Ishikawa (cell line): ENCODE data around the gene CCNA1.

Source experiments
- CEBPB ChIP-seq: IDR thresholded peaks from 2 replicates; pipeline ENCODE4 v1.6.1; 2012
- CREB1 ChIP-seq: IDR thresholded peaks from 2 replicates; pipeline ENCODE4 v1.6.1; 2012; ENCODE audit warnings: low read depth
- EGR1 ChIP-seq: IDR thresholded peaks from 2 replicates; pipeline ENCODE4 v1.6.1; 2012
- EP300 ChIP-seq: IDR thresholded peaks from 2 replicates; pipeline ENCODE4 v1.6.1; 2012; ENCODE audit warnings: borderline replicate concordance
- FOXM1 ChIP-seq: IDR thresholded peaks from 2 replicates; pipeline ENCODE4 v1.6.1; 2012; ENCODE audit warnings: low read depth, borderline replicate concordance
- MAX ChIP-seq: IDR thresholded peaks from 2 replicates; pipeline ENCODE4 v1.6.1; 2012
- NFIC ChIP-seq: IDR thresholded peaks from 2 replicates; pipeline ENCODE4 v1.6.1; 2012
- RAD21 ChIP-seq: IDR thresholded peaks from 2 replicates; pipeline ENCODE4 v1.6.1; 2012; ENCODE audit warnings: low read depth
- REST ChIP-seq: IDR thresholded peaks from 2 replicates; pipeline ENCODE4 v1.6.1; 2012; ENCODE audit warnings: low read depth, mild to moderate bottlenecking
- TAF1 ChIP-seq: IDR thresholded peaks from 2 replicates; pipeline ENCODE4 v1.6.1; 2012; ENCODE audit warnings: low read depth, mild to moderate bottlenecking
- TCF12 ChIP-seq: IDR thresholded peaks from 2 replicates; pipeline ENCODE4 v1.6.1; 2012; ENCODE audit warnings: low read depth
- TEAD4 ChIP-seq: IDR thresholded peaks from 2 replicates; pipeline ENCODE4 v1.6.1; 2012
- USF1 ChIP-seq: IDR thresholded peaks from 2 replicates; pipeline ENCODE4 v1.6.1; 2012
- YY1 ChIP-seq: IDR thresholded peaks from 2 replicates; pipeline ENCODE4 v1.6.1; 2012; ENCODE audit warnings: low read depth
- ZBTB7A ChIP-seq: IDR thresholded peaks from 2 replicates; pipeline ENCODE4 v1.6.1; 2012; ENCODE audit warnings: low read depth

The CCNA1 gene

GRCh38 chr13:36430247-36431203 lies 1.8 kb upstream of the CCNA1 start:
- TF ChIP-seq RAD21, result no peak
- no peak for TF ChIP-seq FOXM1
- TF ChIP-seq USF1, result no peak
- no peak for TF ChIP-seq EGR1
- no peak for TF ChIP-seq TCF12
- TF ChIP-seq CEBPB, result no peak
- TF ChIP-seq REST, result no peak
- TF ChIP-seq EP300, result no peak
- no peak for TF ChIP-seq CREB1
- no peak for TF ChIP-seq NFIC
- TF ChIP-seq ZBTB7A, result no peak
- no peak for TF ChIP-seq YY1
- TF ChIP-seq TAF1, result no peak
- no peak for TF ChIP-seq MAX
- TF ChIP-seq TEAD4, result no peak

- TF ChIP-seq CREB1, result no peak
- TF ChIP-seq ZBTB7A, result peak; percentile 92
- no peak for TF ChIP-seq CEBPB
- no peak for TF ChIP-seq REST
- no peak for TF ChIP-seq NFIC
- peak; percentile 86 for TF ChIP-seq EGR1
- TF ChIP-seq TCF12, result peak; percentile 41; the same call in 1 of the 2 replicates
- no peak for TF ChIP-seq FOXM1
- no peak; the same call in 1 of the 2 replicates for TF ChIP-seq TAF1
- TF ChIP-seq USF1, result no peak
- TF ChIP-seq YY1, result no peak
- no peak for TF ChIP-seq TEAD4
- no peak; the same call in 1 of the 2 replicates for TF ChIP-seq EP300
- no peak for TF ChIP-seq RAD21
- TF ChIP-seq MAX, result peak; percentile 35; the same call in 1 of the 2 replicates
These were observed 840 bp upstream of the CCNA1 start for GRCh38 chr13:36431204-36432105.

- TF ChIP-seq EP300 (peak; percentile 46; the same call in 1 of the 2 replicates), RAD21 (no peak), MAX (no peak), TCF12 (peak; percentile 61; the same call in 1 of the 2 replicates), TEAD4 (peak; percentile 32; the same call in 1 of the 2 replicates)
These were observed 4.5 kb downstream of the CCNA1 start for GRCh38 chr13:36436811-36437210.

- TF ChIP-seq CREB1 (no peak), RAD21 (no peak), EP300 (no peak), TAF1 (no peak), REST (no peak), NFIC (no peak), EGR1 (no peak), CEBPB (no peak), TEAD4 (no peak), TCF12 (no peak), MAX (no peak), FOXM1 (no peak), USF1 (no peak), YY1 (no peak)
These were observed 6.5 kb downstream of the CCNA1 start for GRCh38 chr13:36438594-36439483.
